GM12891 (cell line): ENCODE results near the gene THADA.

Experiments
- DNase-seq: peaks from one replicate; pipeline ENCODE4 v3.0.0; 2011; ENCODE audit warnings: low spot score; ENCODE audit not compliant: insufficient read length
- FAIRE-seq: peaks from 2 replicates; lab custom pipeline; 2011; peaks lifted over from hg19 to GRCh38; lab: Jason Lieb, UNC
- PAX5 ChIP-seq: IDR thresholded peaks from 2 replicates; pipeline ENCODE4 v1.6.1; 2011; ENCODE audit warnings: low read length, moderate library complexity, mild to moderate bottlenecking; ENCODE audit not compliant: insufficient read depth, severe bottlenecking
- POLR2A ChIP-seq: IDR thresholded peaks from 2 replicates; pipeline ENCODE4 v1.6.1; 2011; ENCODE audit warnings: low read depth, low read length, control low read depth
- POLR2AphosphoS5 ChIP-seq: IDR thresholded peaks from 2 replicates; pipeline ENCODE4 v1.6.1; 2011; ENCODE audit warnings: low read depth, low read length, control low read depth
- POU2F2 ChIP-seq: IDR thresholded peaks from 2 replicates; pipeline ENCODE4 v1.6.1; 2011; ENCODE audit warnings: low read depth, mild to moderate bottlenecking, control low read depth, low read length, moderate library complexity
- SPI1 ChIP-seq: IDR thresholded peaks from 2 replicates; pipeline ENCODE4 v1.6.1; 2011; ENCODE audit warnings: low read depth, low read length, control low read depth
- TAF1 ChIP-seq: IDR thresholded peaks from 2 replicates; pipeline ENCODE4 v1.6.1; 2011; ENCODE audit warnings: low read depth, low read length, control low read depth

The THADA gene

DNA sequence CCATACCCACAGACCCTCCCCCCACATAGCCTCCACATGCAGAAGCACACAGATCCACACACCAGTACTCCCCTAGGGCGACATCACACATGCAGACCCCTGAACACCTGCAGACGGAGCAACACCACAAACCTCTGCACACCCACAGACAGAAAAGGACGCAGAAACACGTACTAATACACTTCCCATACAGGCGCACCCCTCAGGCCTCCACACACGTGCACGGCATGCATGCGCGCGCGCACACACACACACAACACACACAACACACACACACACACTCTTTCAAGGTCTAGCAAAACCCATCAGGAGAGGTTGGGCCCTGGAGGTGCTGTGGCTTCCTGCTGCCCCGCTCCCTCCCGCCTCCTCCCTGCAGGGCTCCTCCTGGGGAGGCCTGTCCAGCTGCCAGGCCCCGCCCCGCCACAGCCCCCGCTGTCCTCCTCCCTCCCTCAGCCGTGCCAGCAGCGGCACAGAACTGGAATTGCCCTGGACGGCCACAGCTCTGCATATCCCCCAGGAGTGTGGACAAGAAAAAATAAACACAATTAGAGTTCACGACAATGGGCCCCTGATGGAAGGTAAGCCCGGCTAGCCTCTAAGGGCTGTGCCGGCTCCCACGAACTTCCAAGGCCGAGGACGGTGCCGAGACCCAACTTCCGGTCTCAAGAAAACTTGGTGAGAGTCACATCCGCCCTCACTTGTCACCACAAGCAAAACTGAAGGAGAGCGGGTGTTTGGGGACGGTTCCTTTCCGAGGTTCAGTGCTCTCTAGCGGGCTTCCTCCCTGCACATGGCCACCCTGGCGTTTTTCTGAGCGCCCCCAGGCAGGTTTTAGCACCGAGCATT lies 376.2 kb downstream of the THADA start:
- peak; percentile 72 for DNase-seq
- TF ChIP-seq PAX5 (no peak), TAF1 (peak; percentile 71), POLR2AphosphoS5 (peak; percentile 78), POLR2A (peak; percentile 81), POU2F2 (peak; percentile 43; the same call in 1 of the 2 replicates), SPI1 (peak; percentile 64)
- peak; percentile 66 for FAIRE-seq

DNA sequence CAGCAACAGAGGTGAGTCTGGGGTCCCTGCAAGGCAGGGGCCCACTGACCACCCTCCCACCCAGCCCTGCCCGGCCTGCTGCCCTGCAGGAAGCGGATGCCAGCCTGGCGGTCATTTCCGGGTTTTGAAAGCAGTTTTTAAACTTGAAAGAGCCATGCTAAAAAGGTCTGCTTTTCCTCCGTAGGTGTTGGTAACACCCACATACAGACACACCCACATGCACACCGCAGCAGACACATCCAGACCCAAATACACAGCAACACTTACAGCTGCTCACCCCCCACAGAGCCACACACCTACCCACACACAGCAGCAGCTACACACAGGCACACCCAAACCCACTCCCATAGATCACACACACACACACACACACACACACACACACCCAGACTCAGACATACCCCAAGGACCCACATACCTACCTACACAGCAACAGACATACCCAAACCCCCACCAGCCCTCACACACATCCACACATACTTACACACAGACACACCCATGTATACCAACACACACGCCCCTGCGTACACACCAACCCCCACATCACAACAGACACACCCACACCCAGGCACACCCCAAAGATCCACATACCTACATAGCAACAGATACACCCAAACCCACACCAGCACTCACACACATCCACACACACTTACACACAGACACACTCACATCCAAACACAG lies 377.0 kb downstream of the THADA start:
- peak; percentile 82 for FAIRE-seq
- TF ChIP-seq POU2F2 (no peak), TAF1 (no peak), POLR2A (no peak), SPI1 (no peak), PAX5 (no peak), POLR2AphosphoS5 (no peak)
- no peak for DNase-seq

DNA sequence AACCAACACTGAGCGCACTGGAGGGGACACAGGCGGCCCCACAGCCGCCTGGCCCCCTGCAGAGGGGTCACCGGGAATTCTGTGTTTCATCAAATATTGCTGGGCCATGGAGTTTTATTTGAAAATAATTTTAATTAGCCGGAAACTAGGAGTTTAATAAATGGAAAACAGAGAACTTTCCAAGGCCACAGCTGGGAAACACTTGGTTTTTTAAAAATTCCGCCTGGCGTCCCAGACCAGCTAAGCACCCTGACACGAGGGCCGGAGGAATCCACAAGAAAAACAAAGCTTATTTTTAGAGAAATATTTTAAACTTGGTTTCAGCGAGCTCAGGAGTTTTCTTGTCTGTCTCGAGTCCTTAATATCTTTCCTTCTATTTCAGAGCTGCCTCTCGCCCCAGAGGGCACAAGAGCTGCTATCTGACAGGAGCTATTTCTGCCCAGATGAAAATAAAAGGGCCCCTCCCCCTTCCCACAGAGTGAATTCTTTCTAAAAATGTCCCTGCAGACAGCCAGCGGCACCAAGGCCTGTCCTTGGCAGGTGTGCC lies 377.6 kb downstream of the THADA start:
- FAIRE-seq, result no peak
- no peak for DNase-seq

DNA sequence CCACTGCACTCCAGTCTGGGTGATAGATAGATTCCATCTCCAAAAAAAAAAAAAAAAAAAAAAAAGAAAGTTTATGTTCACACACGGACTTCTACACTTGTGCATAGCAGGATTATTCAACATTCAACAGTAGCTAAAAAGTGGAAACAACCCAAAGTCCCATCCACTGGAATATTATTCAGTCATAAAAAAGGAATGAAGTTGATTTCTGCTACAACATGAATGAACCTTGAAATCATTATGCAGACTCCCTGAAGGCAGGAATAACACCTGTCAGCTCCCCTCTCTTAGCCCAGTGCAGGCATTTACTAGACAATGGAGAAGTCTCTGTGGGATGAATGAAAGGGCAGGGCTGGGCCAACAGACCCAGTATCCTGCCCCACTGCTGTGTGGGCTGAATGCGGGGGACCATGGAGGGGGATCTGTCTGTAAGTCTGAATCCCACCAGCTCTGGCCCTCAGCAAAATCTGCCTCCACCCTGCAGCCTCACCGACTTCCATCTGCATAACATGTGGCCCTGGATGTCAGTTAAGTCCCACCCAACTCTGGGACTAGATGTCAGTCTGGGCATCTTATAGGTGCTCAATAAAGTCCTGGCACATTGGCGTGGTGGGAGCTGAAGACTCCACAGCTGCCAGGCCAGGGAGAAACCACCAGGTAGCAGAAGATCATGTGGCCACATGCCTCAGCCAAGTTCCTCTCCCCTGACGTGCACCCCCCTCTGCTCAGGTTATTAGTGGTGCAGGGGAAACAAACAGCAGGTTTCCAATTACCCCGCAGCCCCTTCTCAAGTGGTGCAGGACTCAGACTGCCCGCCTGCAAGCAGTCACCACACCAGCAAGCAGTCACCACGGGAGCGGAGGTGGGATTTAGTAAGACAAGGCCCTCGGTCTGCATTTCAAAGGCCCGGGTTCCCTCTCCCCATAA lies 378.3 kb downstream of the THADA start:
- peak; percentile 28 for FAIRE-seq
- no peak for DNase-seq
- TF ChIP-seq POLR2A (no peak), TAF1 (no peak), POU2F2 (no peak), PAX5 (no peak), POLR2AphosphoS5 (no peak), SPI1 (no peak)

More for the DNA sequence above, 377.6 kb downstream of the THADA start:
- TF ChIP-seq SPI1 (no peak), POU2F2 (no peak), TAF1 (no peak), PAX5 (no peak), POLR2AphosphoS5 (no peak), POLR2A (no peak)

DNA sequence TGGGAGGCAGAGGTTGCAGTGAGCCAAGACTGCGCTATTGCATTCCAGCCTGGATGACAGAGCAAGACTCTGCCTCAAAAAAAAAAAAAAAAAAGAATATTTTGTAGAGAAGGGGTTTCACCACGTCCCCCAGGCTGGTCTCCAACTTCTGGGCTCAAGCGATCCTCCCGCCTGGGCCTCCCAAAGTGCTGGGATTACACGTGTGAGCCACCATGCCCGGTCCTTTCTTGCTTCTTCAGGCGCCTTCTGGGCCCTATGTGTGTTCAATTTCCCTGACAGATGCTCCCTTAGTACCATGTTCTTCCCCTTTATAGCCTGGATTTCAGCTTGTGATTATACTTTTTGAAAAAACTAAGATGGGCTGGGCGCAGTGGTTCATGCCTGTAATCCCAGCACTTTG lies 379.2 kb downstream of the THADA start:
- TF ChIP-seq POLR2AphosphoS5 (no peak), POU2F2 (no peak)
- no peak for FAIRE-seq
- no peak for DNase-seq

DNA sequence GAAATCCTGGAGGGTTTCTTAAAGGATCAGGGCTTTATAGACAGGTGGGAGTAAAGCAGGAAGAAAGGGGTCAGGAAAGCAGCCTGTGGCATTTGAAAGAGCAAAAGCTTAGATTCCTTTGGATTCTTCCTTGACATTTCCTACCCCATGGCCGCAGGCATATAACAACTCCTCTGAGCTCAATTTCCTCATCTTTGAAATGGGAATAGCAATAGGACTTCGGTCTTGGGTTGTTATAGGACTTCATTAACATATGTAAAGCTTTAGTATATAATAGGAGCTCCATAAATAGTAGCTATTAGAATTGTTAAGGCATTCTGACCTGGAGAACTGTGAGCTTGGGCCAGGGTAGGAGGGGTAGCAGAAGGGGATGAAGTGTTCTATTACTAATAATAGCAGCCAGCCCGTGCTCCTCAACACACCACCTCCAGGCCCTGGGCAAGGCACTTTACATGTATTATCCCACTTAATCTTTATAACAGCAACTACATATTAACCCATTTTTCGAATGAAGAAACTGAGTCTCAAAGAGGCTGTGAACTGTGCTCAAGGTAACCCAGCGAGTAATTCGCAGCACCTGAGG lies 380.1 kb downstream of the THADA start:
- TF ChIP-seq POLR2AphosphoS5 (no peak), POU2F2 (no peak), PAX5 (no peak), POLR2A (no peak), SPI1 (no peak), TAF1 (no peak)
- no peak for FAIRE-seq
- no peak for DNase-seq

DNA sequence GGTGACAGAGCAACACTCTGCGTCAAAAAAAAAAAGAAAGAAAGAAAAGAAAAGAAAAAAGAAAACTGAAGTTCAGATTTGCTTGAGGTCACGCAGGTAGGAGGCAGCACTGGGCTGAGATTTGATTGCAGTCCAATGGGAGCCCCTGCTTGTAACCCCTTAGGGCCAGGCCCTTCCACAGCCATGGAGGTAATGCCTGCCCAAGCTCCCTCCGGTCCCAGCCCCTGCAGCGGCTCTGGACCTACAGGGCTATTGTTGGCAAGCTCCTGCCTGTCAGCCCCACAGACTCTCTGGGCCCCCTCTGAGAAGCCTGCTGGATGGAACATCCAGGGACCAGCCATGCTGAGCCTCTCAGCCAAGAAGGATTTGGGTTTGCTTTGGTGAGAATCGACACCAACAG lies 381.6 kb downstream of the THADA start:
- no peak for DNase-seq
- TF ChIP-seq SPI1, result no peak
- TF ChIP-seq POLR2AphosphoS5, result no peak
- TF ChIP-seq TAF1, result no peak
- no peak for TF ChIP-seq POU2F2
- no peak for TF ChIP-seq PAX5
- TF ChIP-seq POLR2A, result no peak
- FAIRE-seq, result no peak

DNA sequence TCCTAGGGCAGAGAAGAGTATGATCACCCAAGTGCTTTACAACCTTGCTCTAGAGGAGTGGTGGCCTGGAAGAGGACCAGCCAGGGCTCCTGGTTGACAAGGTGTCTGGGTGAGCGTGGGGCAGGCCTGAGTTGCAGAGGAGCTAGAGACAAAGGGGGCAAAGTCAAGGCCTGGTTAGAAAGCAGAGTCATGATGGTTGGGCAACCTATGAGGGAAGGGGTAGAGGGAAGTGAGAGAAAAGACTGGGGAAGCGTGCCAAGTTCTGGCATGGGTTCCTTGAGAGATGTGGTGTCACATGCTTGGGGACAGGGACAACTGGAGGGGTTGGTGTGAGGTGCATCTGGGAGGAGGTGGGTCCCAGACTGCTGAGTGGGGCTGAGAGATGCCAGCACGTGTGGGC lies 382.9 kb downstream of the THADA start:
- TF ChIP-seq TAF1, result no peak
- TF ChIP-seq POU2F2, result no peak
- no peak for TF ChIP-seq POLR2AphosphoS5
- no peak; the same call in 1 of the 2 replicates for TF ChIP-seq SPI1
- TF ChIP-seq POLR2A, result no peak
- TF ChIP-seq PAX5, result no peak
- no peak for DNase-seq

More for the DNA sequence above, 382.9 kb downstream of the THADA start:
- FAIRE-seq, result no peak
